Measurements from ENCODE around the gene NUP62CL. TPM values are rescaled to one million over a fixed set of nuclear protein-coding genes. Genes with fewer than 3 reads are reported as not detected.

NUP62CL gene
- total RNA-seq, 2 experiments from 2014 or later, result 1.9 to 3.7 TPM

DNA sequence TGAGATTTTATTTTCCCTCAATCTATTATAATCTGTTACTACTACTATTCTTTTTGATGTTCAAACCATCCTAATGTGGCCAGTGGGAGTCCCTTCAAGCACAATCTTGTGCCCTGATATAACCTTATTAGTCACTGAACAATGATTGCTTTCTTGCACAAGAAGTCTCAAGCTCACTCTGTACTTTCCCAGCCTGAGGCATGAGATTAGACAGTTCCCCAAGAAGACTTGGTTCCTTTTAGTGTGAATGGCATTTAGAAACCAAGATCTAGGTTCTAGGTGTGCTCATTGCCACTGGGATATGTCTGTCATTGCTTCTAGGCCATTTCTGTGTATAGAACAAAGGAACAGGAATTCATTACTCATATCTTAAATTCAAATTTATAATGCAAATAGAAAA lies 59.6 kb downstream of the NUP62CL start:
- no peaks in the 10 kb centered on the region for H3K9me3 Mint-ChIP-seq
- no peak overlapping the region for H3K4me3 Mint-ChIP-seq
- ATAC-seq, result no peak
- ChIA-PET CTCF (no interaction called here), POLR2A (no interaction called here)
- no peak for DNase-seq
- H3K4me1 Mint-ChIP-seq (ENCODE audit: low read depth), result no peaks in the 10 kb centered on the region
- intact Hi-C loops (cut with micrococcal nuclease), result no loop called here
- no peak overlapping the region for H3K27ac Mint-ChIP-seq
- H3K36me3 Mint-ChIP-seq (ENCODE audit: low read depth), result no peaks in the 10 kb centered on the region
- H3K27me3 Mint-ChIP-seq, result no peaks in the 10 kb centered on the region
- TF ChIP-seq, protein P1, sequence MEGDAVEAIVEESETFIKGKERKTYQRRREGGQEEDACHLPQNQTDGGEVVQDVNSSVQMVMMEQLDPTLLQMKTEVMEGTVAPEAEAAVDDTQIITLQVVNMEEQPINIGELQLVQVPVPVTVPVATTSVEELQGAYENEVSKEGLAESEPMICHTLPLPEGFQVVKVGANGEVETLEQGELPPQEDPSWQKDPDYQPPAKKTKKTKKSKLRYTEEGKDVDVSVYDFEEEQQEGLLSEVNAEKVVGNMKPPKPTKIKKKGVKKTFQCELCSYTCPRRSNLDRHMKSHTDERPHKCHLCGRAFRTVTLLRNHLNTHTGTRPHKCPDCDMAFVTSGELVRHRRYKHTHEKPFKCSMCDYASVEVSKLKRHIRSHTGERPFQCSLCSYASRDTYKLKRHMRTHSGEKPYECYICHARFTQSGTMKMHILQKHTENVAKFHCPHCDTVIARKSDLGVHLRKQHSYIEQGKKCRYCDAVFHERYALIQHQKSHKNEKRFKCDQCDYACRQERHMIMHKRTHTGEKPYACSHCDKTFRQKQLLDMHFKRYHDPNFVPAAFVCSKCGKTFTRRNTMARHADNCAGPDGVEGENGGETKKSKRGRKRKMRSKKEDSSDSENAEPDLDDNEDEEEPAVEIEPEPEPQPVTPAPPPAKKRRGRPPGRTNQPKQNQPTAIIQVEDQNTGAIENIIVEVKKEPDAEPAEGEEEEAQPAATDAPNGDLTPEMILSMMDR (IDR thresholded peaks at IDR 0.05), result no peak

DNA sequence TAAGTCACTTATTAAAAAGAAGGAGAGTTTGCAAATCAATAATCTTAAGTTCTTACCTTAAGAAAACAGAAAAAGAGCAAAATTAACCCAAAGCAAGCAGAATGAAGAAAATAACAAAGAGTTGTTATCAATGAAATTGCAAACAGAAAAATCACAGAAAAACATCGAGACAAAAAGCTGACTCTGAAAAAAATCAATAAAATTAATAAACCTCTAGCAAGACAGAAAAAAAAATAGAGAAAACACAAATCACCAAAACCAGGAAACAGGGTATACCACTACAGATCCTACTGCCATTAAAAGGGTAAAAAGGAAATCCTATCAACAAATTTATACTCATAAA lies 70.3 kb downstream of the NUP62CL start:
- POLR2A ChIA-PET, result no interaction called here
- Mint-ChIP-seq H3K4me1 (ENCODE audit: low read depth) (peaks cover 8% of the 10 kb centered on the region), H3K4me3 (no peak overlapping the region), H3K27ac (peak overlapping the region; percentile 71), H3K36me3 (ENCODE audit: low read depth) (no peaks in the 10 kb centered on the region), H3K9me3 (no peaks in the 10 kb centered on the region), H3K27me3 (no peaks in the 10 kb centered on the region)
- ATAC-seq (no peak), DNase-seq (no peak)
- CTCF ChIA-PET, result no interaction called here
- intact Hi-C loops (cut with micrococcal nuclease), result no loop called here
- TF ChIP-seq, protein P1 (IDR thresholded peaks at IDR 0.05), result no peak

DNA sequence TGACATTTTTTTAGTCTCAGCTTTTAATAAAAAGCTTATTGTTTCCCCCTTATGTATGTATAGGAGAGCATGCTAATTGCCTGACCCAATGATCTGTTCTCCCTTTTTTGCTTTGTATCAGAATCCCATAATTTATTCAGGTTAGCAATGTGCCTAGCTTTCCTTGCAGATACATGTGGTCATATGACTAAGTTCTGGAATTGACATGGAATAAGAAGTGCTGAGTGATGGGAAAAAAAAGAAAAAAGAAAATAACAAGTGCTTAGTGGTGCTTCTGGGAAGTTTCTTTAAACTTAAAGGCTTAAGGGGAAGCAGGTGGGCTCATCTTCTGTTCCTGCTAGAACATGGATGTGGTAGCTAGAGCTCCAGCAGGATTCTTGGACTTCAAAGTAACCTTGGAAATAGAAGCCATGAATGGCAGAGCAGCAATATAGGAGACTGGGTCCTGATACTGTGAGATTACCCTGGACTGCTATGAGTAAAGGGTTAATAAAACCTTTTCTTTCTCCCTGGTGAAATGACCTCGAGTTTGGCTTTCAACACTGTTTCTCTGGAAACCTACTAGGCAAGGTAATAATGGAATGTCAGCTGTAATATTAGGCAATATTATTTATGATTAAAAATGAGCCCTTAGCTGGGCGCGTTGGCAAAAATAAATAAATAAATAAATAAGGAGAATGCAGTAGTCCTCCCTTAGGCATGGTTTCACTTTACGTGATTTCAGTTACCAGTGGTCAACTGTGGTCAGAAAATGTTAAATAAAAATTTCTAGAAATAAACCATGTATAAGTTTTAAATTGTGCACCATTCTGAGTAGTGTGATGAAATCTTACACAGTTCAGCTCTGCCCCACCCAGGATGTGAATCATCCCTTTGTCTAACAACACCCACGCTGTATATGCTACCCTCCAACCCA lies 70.9 kb downstream of the NUP62CL start:
- peak overlapping the region; percentile 71 for H3K27ac Mint-ChIP-seq
- H3K27me3 Mint-ChIP-seq, result no peaks in the 10 kb centered on the region
- H3K36me3 Mint-ChIP-seq (ENCODE audit: low read depth), result no peaks in the 10 kb centered on the region

DNA sequence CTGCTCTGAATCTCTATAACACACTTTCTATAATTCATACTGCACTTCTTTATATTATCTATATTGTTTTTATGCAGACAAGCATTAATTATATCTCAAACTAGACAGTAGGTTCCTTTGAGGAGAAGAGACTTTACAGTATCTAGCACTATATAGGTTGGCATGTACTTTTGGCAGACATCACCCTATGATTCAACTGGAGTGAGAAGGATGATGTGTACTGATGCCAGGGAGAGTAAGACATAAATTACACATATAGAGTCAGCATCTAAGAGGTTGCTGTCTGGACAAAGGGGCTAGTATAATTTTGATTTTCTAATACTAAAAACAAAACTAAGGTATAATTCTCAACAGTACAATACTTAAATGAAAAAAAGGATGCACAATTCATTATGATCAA lies 82.5 kb downstream of the NUP62CL start:
- intact Hi-C loops (cut with micrococcal nuclease), result no loop called here
- no peaks in the 10 kb centered on the region for H3K9me3 Mint-ChIP-seq

More for the DNA sequence above, 70.9 kb downstream of the NUP62CL start:
- ChIA-PET CTCF (no interaction called here), POLR2A (no interaction called here)
- Mint-ChIP-seq H3K9me3 (no peaks in the 10 kb centered on the region), H3K4me1 (ENCODE audit: low read depth) (peaks cover 8% of the 10 kb centered on the region), H3K4me3 (no peak overlapping the region)
- ATAC-seq (peak; percentile 87), DNase-seq (peak; percentile 48)
- TF ChIP-seq, protein P1 (IDR thresholded peaks at IDR 0.05), result no peak
- intact Hi-C loops (cut with micrococcal nuclease), result no loop called here

DNA sequence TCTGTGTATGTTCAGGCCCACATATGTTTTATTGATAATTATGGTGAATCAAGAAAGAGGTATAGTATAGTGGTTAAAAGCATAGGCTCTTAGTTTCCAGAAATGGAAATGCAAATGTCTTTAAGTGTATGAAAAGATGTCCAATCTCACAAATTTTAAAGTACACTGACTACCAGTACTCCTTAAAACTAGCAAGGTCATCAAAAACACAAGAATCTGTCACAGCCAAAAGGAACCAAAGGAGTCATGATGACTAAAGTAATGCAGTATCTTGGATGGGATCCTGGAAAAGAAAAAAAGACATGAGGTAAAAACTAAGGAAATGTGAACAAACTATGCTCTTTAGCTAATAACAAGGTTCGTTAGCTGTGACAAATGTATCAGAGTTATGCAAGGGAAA lies 87.0 kb downstream of the NUP62CL start:
- intact Hi-C loops (cut with micrococcal nuclease), result no loop called here
- CTCF ChIA-PET, result interaction anchor here (1.9 kb wide), 1 partner anchor 12 kb away, joined by 5 read pairs; no protein-coding TSS in a partner anchor
- Mint-ChIP-seq H3K27me3 (no peaks in the 10 kb centered on the region), H3K36me3 (ENCODE audit: low read depth) (peaks cover 10% of the 10 kb centered on the region), H3K9me3 (no peaks in the 10 kb centered on the region), H3K4me3 (peak overlapping the region; percentile 93), H3K4me1 (ENCODE audit: low read depth) (peaks cover 19% of the 10 kb centered on the region), H3K27ac (peak overlapping the region; percentile 95)
- POLR2A ChIA-PET, result interaction anchor here (1.7 kb wide), 1 partner anchor 35 kb away, joined by 4 read pairs; no protein-coding TSS in a partner anchor
- TF ChIP-seq, protein P1 (IDR thresholded peaks at IDR 0.05), result no peak
- DNase-seq (no peak), ATAC-seq (no peak)

More for the DNA sequence above, 82.5 kb downstream of the NUP62CL start:
- Mint-ChIP-seq H3K4me3 (no peak overlapping the region), H3K4me1 (ENCODE audit: low read depth) (peaks cover 6% of the 10 kb centered on the region), H3K27me3 (no peaks in the 10 kb centered on the region), H3K27ac (no peak overlapping the region), H3K36me3 (ENCODE audit: low read depth) (no peaks in the 10 kb centered on the region)
- TF ChIP-seq, protein P1 (IDR thresholded peaks at IDR 0.05), result no peak
- CTCF ChIA-PET, result no interaction called here
- POLR2A ChIA-PET, result no interaction called here
- ATAC-seq (no peak), DNase-seq (no peak)

Data from activated CD8-positive, alpha-beta T cell treated with anti-CD3 and anti-CD28 coated beads for 36 hours (primary cell).